Thyroid gland (tissue), 4 donors: Measurements from ENCODE around the gene RABEP2.

ENCODE experiments used
- CTCF ChIP-seq, 6 experiments: fragments of 200-600 bp in 3 of 6; fragments of 450-650 bp in 3 of 6; sonication (generic) in 3 of 6; IDR thresholded peaks; one replicate each; pipeline ENCODE4 v1.5.1; 2016 to 2019; ENCODE audit warnings: antibody characterized with exemption in 6 of 6, mild to moderate bottlenecking in 2 of 6, inconsistent platforms in 1 of 6, moderate library complexity in 1 of 6
- POLR2A ChIP-seq, 2 donors: fragments of 450-650 bp; IDR thresholded peaks; one replicate each; pipeline ENCODE4 v1.6.1; 2017; ENCODE audit warnings: antibody characterized with exemption in 2 of 2, mild to moderate bottlenecking in 2 of 2, moderate library complexity in 1 of 2

- TF ChIP-seq CTCF (IDR thresholded peaks at IDR 0.05) (no peak), POLR2A (IDR thresholded peaks at IDR 0.05) (no peak)
Measured at GRCh38 chr16:28865001-28865688, 59.9 kb downstream of the RABEP2 start.
